PC-3 (cell line): ENCODE data around the gene TXNDC16. TPM values are rescaled to one million over a fixed set of nuclear protein-coding genes. Genes with fewer than 3 reads are reported as not detected.

Source experiments
- ATAC-seq: fragments of 200-7000 bp; cut with Tn5 transposase; 2 replicates; pipeline ENCODE4 v1.9.1; 2020; ENCODE audit warnings: mild to moderate bottlenecking, moderate library complexity
- BruUV-seq: library from RNA; stranded (reverse); fragments of 400-500 nt; replicated peaks from 2 replicates; lab custom pipeline; 2021; lab: Mats Ljungman, UMichigan
- CTCF ChIA-PET: fragments of 300-600 bp; sonication (Branson Sonifier 250); formaldehyde crosslinking; loops from one replicate; lab custom pipeline; 2022; ENCODE audit warnings: antibody characterized with exemption; lab: Charles Lee
- POLR2A ChIA-PET: fragments of 300-600 bp; sonication (Branson Sonifier 250); formaldehyde crosslinking; loops from one replicate; lab custom pipeline; 2022; ENCODE audit warnings: antibody characterized with exemption; ENCODE audit not compliant: unreplicated experiment; lab: Charles Lee
- DNase-seq: peaks from one replicate; pipeline ENCODE4 v3.0.0-alpha.2; 2015
- H2AFZ ChIP-seq: fragments of 300-600 bp; sonication (generic); 2 replicates; pipeline ENCODE4 v1.6.0; 2016; ENCODE audit warnings: antibody characterized with exemption, low read length
- H3F3A ChIP-seq: fragments of 300-600 bp; sonication (generic); one replicate; pipeline ENCODE4 v1.6.0; 2017; ENCODE audit warnings: antibody characterized with exemption, low read length, control low read depth, mild to moderate bottlenecking; ENCODE audit not compliant: unreplicated experiment
- H3K27ac ChIP-seq: fragments of 300-600 bp; sonication (generic); 2 replicates; pipeline ENCODE4 v1.5.1; 2016; ENCODE audit warnings: mild to moderate bottlenecking, low read length
- H3K27me3 ChIP-seq: fragments of 300-600 bp; sonication (generic); 2 replicates; pipeline ENCODE4 v1.6.1; 2016; ENCODE audit warnings: low read length, mixed read lengths
- H3K36me3 ChIP-seq: fragments of 300-600 bp; sonication (generic); 2 replicates; pipeline ENCODE4 v1.6.1; 2016; ENCODE audit warnings: low read depth, mixed run types, low read length, mixed read lengths
- H3K4me1 ChIP-seq: fragments of 300-600 bp; sonication (generic); 2 replicates; pipeline ENCODE4 v1.5.1; 2016; ENCODE audit warnings: low read length; ENCODE audit not compliant: insufficient read depth
- H3K4me2 ChIP-seq: fragments of 300-600 bp; sonication (generic); 2 replicates; pipeline ENCODE4 v1.6.0; 2016; ENCODE audit warnings: low read length
- H3K4me3 ChIP-seq: fragments of 300-600 bp; sonication (generic); 2 replicates; pipeline ENCODE4 v1.5.1; 2016; ENCODE audit warnings: mild to moderate bottlenecking, low read length, mixed read lengths
- H3K79me2 ChIP-seq: fragments of 300-600 bp; sonication (generic); 2 replicates; pipeline ENCODE4 v1.6.1; 2017; ENCODE audit warnings: low read length, mixed read lengths
- H3K9ac ChIP-seq: fragments of 300-600 bp; sonication (generic); 2 replicates; pipeline ENCODE4 v1.6.0; 2016; ENCODE audit warnings: mild to moderate bottlenecking, low read length
- H3K9me2 ChIP-seq: fragments of 300-600 bp; sonication (generic); replicated peaks from 2 replicates; pipeline ENCODE4 v1.6.1; 2016; ENCODE audit warnings: mixed run types, low read length, mixed read lengths
- H3K9me3 ChIP-seq: fragments of 300-600 bp; sonication (generic); 2 replicates; pipeline ENCODE4 v1.6.1; 2016; ENCODE audit warnings: low read length, mixed read lengths
- H4K20me1 ChIP-seq: fragments of 300-600 bp; sonication (generic); 2 replicates; pipeline ENCODE4 v1.6.1; 2016; ENCODE audit warnings: low read length, mixed read lengths
- EZH2 ChIP-seq: fragments of 300-600 bp; sonication (generic); IDR thresholded peaks from one replicate; pipeline ENCODE4 v1.6.1; 2017; ENCODE audit warnings: antibody characterized with exemption, mild to moderate bottlenecking, low read length; ENCODE audit not compliant: unreplicated experiment
- EZH2phosphoT487 ChIP-seq: fragments of 300-600 bp; sonication (generic); IDR thresholded peaks from 2 replicates; pipeline ENCODE4 v1.6.1; 2018; ENCODE audit warnings: mild to moderate bottlenecking, antibody characterized with exemption, low read length, borderline replicate concordance
- intact Hi-C: fragments of 100-400 bp; cut with micrococcal nuclease; formaldehyde crosslinking; loops from 2 replicates; pipeline ENCODE4 v1.9.0; 2023
- total RNA-seq: library from RNA; depleted of rRNA; stranded (reverse); fragments of >200 nt; gene quantifications from 2 replicates; pipeline ENCODE4 v1.2.3, GENCODE V29; 2014
- TF ChIP-seq, protein P1 (sequence below): fragments of 300-600 bp; sonication (generic); conservative IDR thresholded peaks from 2 replicates; pipeline ENCODE4 v1.5.1; 2017; ENCODE audit warnings: antibody characterized with exemption, low read depth, mild to moderate bottlenecking, low read length

TXNDC16 gene
- total RNA-seq, 1 experiment from 2014 or later = 4.0 TPM

- peaks cover 13% of the 10 kb centered on the region for H3K79me2 ChIP-seq
- peak; percentile 88 for DNase-seq
- ATAC-seq = peak; percentile 16
- TF ChIP-seq EZH2 = no peak
- TF ChIP-seq EZH2phosphoT487 = no peak
- TF ChIP-seq, protein P1, sequence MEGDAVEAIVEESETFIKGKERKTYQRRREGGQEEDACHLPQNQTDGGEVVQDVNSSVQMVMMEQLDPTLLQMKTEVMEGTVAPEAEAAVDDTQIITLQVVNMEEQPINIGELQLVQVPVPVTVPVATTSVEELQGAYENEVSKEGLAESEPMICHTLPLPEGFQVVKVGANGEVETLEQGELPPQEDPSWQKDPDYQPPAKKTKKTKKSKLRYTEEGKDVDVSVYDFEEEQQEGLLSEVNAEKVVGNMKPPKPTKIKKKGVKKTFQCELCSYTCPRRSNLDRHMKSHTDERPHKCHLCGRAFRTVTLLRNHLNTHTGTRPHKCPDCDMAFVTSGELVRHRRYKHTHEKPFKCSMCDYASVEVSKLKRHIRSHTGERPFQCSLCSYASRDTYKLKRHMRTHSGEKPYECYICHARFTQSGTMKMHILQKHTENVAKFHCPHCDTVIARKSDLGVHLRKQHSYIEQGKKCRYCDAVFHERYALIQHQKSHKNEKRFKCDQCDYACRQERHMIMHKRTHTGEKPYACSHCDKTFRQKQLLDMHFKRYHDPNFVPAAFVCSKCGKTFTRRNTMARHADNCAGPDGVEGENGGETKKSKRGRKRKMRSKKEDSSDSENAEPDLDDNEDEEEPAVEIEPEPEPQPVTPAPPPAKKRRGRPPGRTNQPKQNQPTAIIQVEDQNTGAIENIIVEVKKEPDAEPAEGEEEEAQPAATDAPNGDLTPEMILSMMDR = no peak
- peak overlapping the region; percentile 93 for H2AFZ ChIP-seq
- CTCF ChIA-PET = interaction anchor here (1.0 kb wide), 1 partner anchor 74 kb away, joined by 3 read pairs; no protein-coding TSS in a partner anchor
- H3F3A ChIP-seq = no peaks in the 10 kb centered on the region
- H3K27me3 ChIP-seq = no peaks in the 10 kb centered on the region
- POLR2A ChIA-PET = interaction anchor here (0.5 to 0.6 kb wide), 2 partner anchors 26 to 334 kb away, joined by 3 to 4 read pairs; no protein-coding TSS in a partner anchor
- H3K4me1 ChIP-seq = peaks cover 20% of the 10 kb centered on the region
- H3K36me3 ChIP-seq = no peaks in the 10 kb centered on the region
- peak overlapping the region; percentile 100 for H3K4me2 ChIP-seq
- H3K9me3 ChIP-seq = no peaks in the 10 kb centered on the region
- H3K27ac ChIP-seq = no peak overlapping the region
- no peaks in the 10 kb centered on the region for H4K20me1 ChIP-seq
- H3K9me2 ChIP-seq = no peaks in the 10 kb centered on the region
- BruUV-seq = TSS peak; percentile 49
- H3K4me3 ChIP-seq = peak overlapping the region; percentile 83
- H3K9ac ChIP-seq = peak overlapping the region; percentile 14
- intact Hi-C loops = loop anchor here (2.0 to 10.0 kb wide), 6 partner anchors 88 to 751 kb away; partner anchors contain the start of genes FERMT2 and GNPNAT1
Measured at GRCh38 chr14:52553671-52554575, 1.6 kb upstream of the TXNDC16 start.

GRCh38 chr14:52553002-52553670, 831 bp upstream of the TXNDC16 start:
- Histone ChIP-seq H2AFZ (peak overlapping the region; percentile 93), H3K36me3 (no peaks in the 10 kb centered on the region), H3K9ac (peak overlapping the region; percentile 14), H3K27ac (no peak overlapping the region), H4K20me1 (no peaks in the 10 kb centered on the region), H3K4me2 (peak overlapping the region; percentile 100), H3K27me3 (no peaks in the 10 kb centered on the region), H3K9me2 (no peaks in the 10 kb centered on the region), H3K4me3 (peak overlapping the region; percentile 83), H3K79me2 (peaks cover 13% of the 10 kb centered on the region), H3K9me3 (no peaks in the 10 kb centered on the region), H3F3A (no peaks in the 10 kb centered on the region), H3K4me1 (peaks cover 20% of the 10 kb centered on the region)
- POLR2A ChIA-PET = interaction anchor here (0.5 to 1.0 kb wide), 7 partner anchors 9 to 477 kb away, joined by 3 to 12 read pairs (median 4); no protein-coding TSS in a partner anchor
- intact Hi-C loops = loop anchor here (2.0 to 10.0 kb wide), 6 partner anchors 89 to 752 kb away; partner anchors contain the start of genes FERMT2 and GNPNAT1
- ATAC-seq (peak; percentile 40), DNase-seq (peak; percentile 28)
- no TSS peak for BruUV-seq
- CTCF ChIA-PET = interaction anchor here (0.6 kb wide), 4 partner anchors 13 to 237 kb away, joined by 3 to 6 read pairs (median 4); no protein-coding TSS in a partner anchor
- TF ChIP-seq, protein P1 = no peak
- TF ChIP-seq EZH2 = no peak
- TF ChIP-seq EZH2phosphoT487 = no peak
